OCI-LY1 (cell line): Measurements from ENCODE around the gene MRGPRE.

ENCODE experiments used
- EZH2 ChIP-seq: fragments of 200-600 bp; sonication (generic), shearing (Covaris generic); IDR thresholded peaks from 2 replicates; pipeline ENCODE4 v1.8.0; 2017; ENCODE audit warnings: borderline replicate concordance, mixed run types, mild to moderate bottlenecking, antibody characterized with exemption, low read length, moderate library complexity, mixed read lengths
- TF ChIP-seq, protein P1 (sequence below): fragments of 200-600 bp; sonication (generic), shearing (Covaris generic); IDR thresholded peaks from 2 replicates; pipeline ENCODE4 v1.5.1; 2017; ENCODE audit warnings: mild to moderate bottlenecking, antibody characterized with exemption, low read length, moderate library complexity, mixed read lengths

GRCh38 chr11:3227568-3228444 is 4.4 kb downstream of the MRGPRE start:
- TF ChIP-seq EZH2: no peak
- TF ChIP-seq, protein P1, sequence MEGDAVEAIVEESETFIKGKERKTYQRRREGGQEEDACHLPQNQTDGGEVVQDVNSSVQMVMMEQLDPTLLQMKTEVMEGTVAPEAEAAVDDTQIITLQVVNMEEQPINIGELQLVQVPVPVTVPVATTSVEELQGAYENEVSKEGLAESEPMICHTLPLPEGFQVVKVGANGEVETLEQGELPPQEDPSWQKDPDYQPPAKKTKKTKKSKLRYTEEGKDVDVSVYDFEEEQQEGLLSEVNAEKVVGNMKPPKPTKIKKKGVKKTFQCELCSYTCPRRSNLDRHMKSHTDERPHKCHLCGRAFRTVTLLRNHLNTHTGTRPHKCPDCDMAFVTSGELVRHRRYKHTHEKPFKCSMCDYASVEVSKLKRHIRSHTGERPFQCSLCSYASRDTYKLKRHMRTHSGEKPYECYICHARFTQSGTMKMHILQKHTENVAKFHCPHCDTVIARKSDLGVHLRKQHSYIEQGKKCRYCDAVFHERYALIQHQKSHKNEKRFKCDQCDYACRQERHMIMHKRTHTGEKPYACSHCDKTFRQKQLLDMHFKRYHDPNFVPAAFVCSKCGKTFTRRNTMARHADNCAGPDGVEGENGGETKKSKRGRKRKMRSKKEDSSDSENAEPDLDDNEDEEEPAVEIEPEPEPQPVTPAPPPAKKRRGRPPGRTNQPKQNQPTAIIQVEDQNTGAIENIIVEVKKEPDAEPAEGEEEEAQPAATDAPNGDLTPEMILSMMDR: no peak
